GM18526 (cell line): ENCODE data around the gene RPS17.

ENCODE experiments used
- POLR2A ChIP-seq: IDR thresholded peaks from 3 replicates; pipeline ENCODE4 v1.6.1; 2011; ENCODE audit not compliant: insufficient read length; ENCODE audit errors: extremely low read depth

Gene RPS17

GRCh38 chr15:82553846-82554245, 13.6 kb upstream of the RPS17 start:
- no peak for TF ChIP-seq POLR2A

- TF ChIP-seq POLR2A: no peak
Observed at GRCh38 chr15:82552861-82553260, 12.6 kb upstream of the RPS17 start.

GRCh38 chr15:82551646-82552247, 11.5 kb upstream of the RPS17 start:
- TF ChIP-seq POLR2A: no peak

- TF ChIP-seq POLR2A: no peak
Observed at GRCh38 chr15:82549199-82549665, 9.0 kb upstream of the RPS17 start.

GRCh38 chr15:82548700-82549099, 8.4 kb upstream of the RPS17 start:
- no peak for TF ChIP-seq POLR2A

GRCh38 chr15:82545478-82545877, 5.2 kb upstream of the RPS17 start:
- no peak for TF ChIP-seq POLR2A

- no peak for TF ChIP-seq POLR2A
Observed at GRCh38 chr15:82545002-82545401, 4.7 kb upstream of the RPS17 start.

GRCh38 chr15:82544431-82544830, 4.2 kb upstream of the RPS17 start:
- no peak for TF ChIP-seq POLR2A

GRCh38 chr15:82543160-82543559, 2.9 kb upstream of the RPS17 start:
- TF ChIP-seq POLR2A: no peak

- TF ChIP-seq POLR2A: no peak
Observed at GRCh38 chr15:82540984-82541431, 751 bp upstream of the RPS17 start.

- no peak for TF ChIP-seq POLR2A
Observed at GRCh38 chr15:82539691-82540054, 584 bp downstream of the RPS17 start.

GRCh38 chr15:82538961-82539690, 1.1 kb downstream of the RPS17 start:
- no peak for TF ChIP-seq POLR2A

GRCh38 chr15:82537351-82537908, 2.8 kb downstream of the RPS17 start:
- no peak for TF ChIP-seq POLR2A

GRCh38 chr15:82536409-82537350, 3.6 kb downstream of the RPS17 start:
- no peak for TF ChIP-seq POLR2A
